Measurements from ENCODE around the gene ZNF474. TPM values are rescaled to one million over a fixed set of nuclear protein-coding genes. Genes with fewer than 3 reads are reported as not detected.

The ZNF474 gene
- total RNA-seq, 1 donor from 2014 or later, result 5.9 TPM

Other genes with a start within 250 kb of the ZNF474 start
- 15.7 and 16.1 TPM in 2 replicates for gene SRFBP1, start 167.6 kb upstream of the ZNF474 start, total RNA-seq
- gene LOX, start 51.3 kb upstream of the ZNF474 start, total RNA-seq, result 8.1 and 8.2 TPM in 2 replicates
- gene SNCAIP, start 182.7 kb downstream of the ZNF474 start, total RNA-seq, result 0.21 TPM in 1 of 2 replicates, not detected in the other

All from myocyte (in vitro differentiated cells).